GM12878 (cell line): Measurements from ENCODE around the gene APBA1. TPM values are rescaled to one million over a fixed set of nuclear protein-coding genes. Genes with fewer than 3 reads are reported as not detected.

Experiments used
- ATF3 ChIP-seq: IDR thresholded peaks from 2 replicates; pipeline ENCODE4 v1.6.1; 2011; ENCODE audit warnings: low read depth, mild to moderate bottlenecking, low read length, moderate library complexity, borderline replicate concordance; ENCODE audit errors: extremely low read depth
- BHLHE40 ChIP-seq, 2 experiments: fragments of 450-650 bp in 1 of 2; IDR thresholded peaks; 2 replicates each; pipeline ENCODE4 v1.6.1; 2011 to 2017; ENCODE audit warnings: low read depth in 2 of 2, borderline replicate concordance in 1 of 2, improper control_type of control experiment in 1 of 2, low read length in 1 of 2, mild to moderate bottlenecking in 1 of 2
- CBX5 ChIP-seq: sonication (generic); IDR thresholded peaks from 2 replicates; pipeline ENCODE4 v1.6.1; 2016; ENCODE audit warnings: low read depth, moderate library complexity, mild to moderate bottlenecking, inconsistent platforms
- CEBPB ChIP-seq, 2 experiments: fragments of 150-350 bp in 1 of 2; IDR thresholded peaks; 2 replicates each; pipeline ENCODE4 v1.6.1; 2012 to 2014; ENCODE audit warnings: low read depth in 2 of 2, low read length in 2 of 2, borderline replicate concordance in 1 of 2, inconsistent platforms in 1 of 2
- CHD1 ChIP-seq: IDR thresholded peaks from 2 replicates; pipeline ENCODE4 v1.6.1; 2012; ENCODE audit warnings: low read depth, low read length, improper control_type of control experiment
- CREM ChIP-seq: IDR thresholded peaks from 2 replicates; pipeline ENCODE4 v1.6.1; 2014; ENCODE audit warnings: antibody characterized with exemption, low read depth
- CTCF ChIP-seq, 3 experiments: IDR thresholded peaks in 2 of 3; conservative IDR thresholded peaks in 1 of 3; 2 replicates each; pipeline ENCODE4 v1.5.1; 2011; ENCODE audit warnings: low read depth in 3 of 3, low read length in 3 of 3, mild to moderate bottlenecking in 3 of 3, control low read depth in 2 of 3, moderate library complexity in 2 of 3, inconsistent platforms in 1 of 3, mixed read lengths in 1 of 3; ENCODE audit not compliant: control insufficient read depth in 2 of 3, insufficient read depth in 1 of 3; ENCODE audit errors: extremely low read depth in 1 of 3
- IKZF2 ChIP-seq, 2 experiments: fragments of 450-650 bp; IDR thresholded peaks; 2 replicates each; pipeline ENCODE4 v1.6.1; 2017; ENCODE audit warnings: mild to moderate bottlenecking in 2 of 2, moderate library complexity in 2 of 2
- MEF2B ChIP-seq: fragments of 450-650 bp; IDR thresholded peaks from 2 replicates; pipeline ENCODE4 v1.6.1; 2018; ENCODE audit warnings: mild to moderate bottlenecking, moderate library complexity; ENCODE audit not compliant: partially characterized antibody, poor library complexity, severe bottlenecking
- POLR2A ChIP-seq: IDR thresholded peaks from 2 replicates; pipeline ENCODE4 v1.6.1; 2011; ENCODE audit warnings: low read depth, mild to moderate bottlenecking, low read length
- POLR2AphosphoS5 ChIP-seq: IDR thresholded peaks from 2 replicates; pipeline ENCODE4 v1.6.1; 2011; ENCODE audit warnings: mild to moderate bottlenecking, low read length, inconsistent platforms
- ZNF24 ChIP-seq: fragments of 450-650 bp; IDR thresholded peaks from 2 replicates; pipeline ENCODE4 v1.6.1; 2017; ENCODE audit warnings: antibody characterized with exemption, mild to moderate bottlenecking
- polyA plus RNA-seq, 11 experiments: library from polyadenylated mRNA; depleted of rRNA in 4 of 11; unstranded in 6 of 11; stranded (reverse) in 5 of 11; fragments of >200 nt; fragmentation: Nextera tagmentation in 4 of 11; fragmentation: Illumina TruSeq in 1 of 11; extraction: Ambion mirVana in 4 of 11; extraction: Trizol in 1 of 11; gene quantifications; 1 replicate in 1 of 11; 2 replicates in 10 of 11; pipeline versions ENCODE4 v1.2.1 to v1.2.3, GENCODE V29; 2011 to 2016; ENCODE audit warnings: inconsistent platforms in 2 of 11, missing spikeins in 2 of 11, low read depth in 1 of 11
- total RNA-seq, 4 experiments: library from RNA; depleted of rRNA in 3 of 4; stranded (reverse); fragments of >200 nt in 3 of 4; fragmentation: Illumina TruSeq in 1 of 4; extraction: Trizol in 1 of 4; gene quantifications; 2 replicates each; pipeline versions ENCODE4 v1.2.1 to v1.2.3, GENCODE V29; 2013 to 2021

The APBA1 gene
- total and polyA plus RNA-seq, 10 of the 15 experiments (the other 5 are each of a cell fraction or from before 2014, with no cell fraction given), result 0.01 to 1.3 (median 0.05) TPM; not detected in 7

GRCh38 chr9:69519470-69520240 is 152.5 kb downstream of the APBA1 start (continued):
- TF ChIP-seq CTCF (IDR thresholded peaks at IDR 0.05 in 2 of 3, conservative IDR thresholded peaks at IDR 0.05 in 1 of 3; ENCODE audit: control insufficient read depth in 2 of 3, extremely low read depth in 1 of 3, insufficient read depth in 1 of 3, low read depth in 3 of 3, low read length in 3 of 3) (no peak), BHLHE40 (IDR thresholded peaks at IDR 0.05; ENCODE audit: borderline replicate concordance in 1 of 2, low read depth in 2 of 2, low read length in 1 of 2) (peak; percentile 11 to 16; a peak in 1 of 4 replicates), IKZF2 (IDR thresholded peaks at IDR 0.05) (peak in 1 of 2 experiments; percentile 22; a peak in 1 of 4 replicates), CREM (no peak), CEBPB (IDR thresholded peaks at IDR 0.05; ENCODE audit: borderline replicate concordance in 1 of 2, low read depth in 2 of 2, low read length in 2 of 2) (no peak), POLR2A (no peak), CHD1 (no peak), ATF3 (no peak), MEF2B (peak; percentile 24), CBX5 (no peak), ZNF24 (no peak), POLR2AphosphoS5 (no peak)
